Spleen (tissue), 7 donors: ENCODE data around the gene RFC2.
"Not testable (repeated sequence)": the region's sequence is repeated elsewhere in the genome, so short reads cannot be mapped to it uniquely, and the experiment has no call there.

ENCODE experiments used
- CTCF ChIP-seq, 11 experiments: fragments of 200-600 bp in 7 of 11; fragments of 450-650 bp in 4 of 11; sonication (generic) in 4 of 11; IDR thresholded peaks in 8 of 11; conservative IDR thresholded peaks in 3 of 11; 1 replicate in 7 of 11; 2 replicates in 4 of 11; pipeline versions ENCODE4 v1.4.0 to v1.8.0; 2016 to 2021; ENCODE audit warnings: antibody characterized with exemption in 11 of 11, inconsistent platforms in 4 of 11, mild to moderate bottlenecking in 1 of 11
- POLR2A ChIP-seq, 3 donors: fragments of 450-650 bp; IDR thresholded peaks; one replicate each; pipeline ENCODE4 v1.5.1; 2017; ENCODE audit warnings: antibody characterized with exemption in 3 of 3, mild to moderate bottlenecking in 1 of 3
- donor health status: DM: no; HTN: no; CAD: no; lungs with moderate emphysema.
- donor health status: DM: no; HTN: no; CAD: no.
- donor health status: DM: no; HTN: no; CAD: no.

GRCh38 chr7:74195139-74195860, 58.9 kb downstream of the RFC2 start:
- TF ChIP-seq CTCF (IDR thresholded peaks at IDR 0.05 in 8 of 11, conservative IDR thresholded peaks at IDR 0.05 in 3 of 11); POLR2A (IDR thresholded peaks at IDR 0.05): not testable (repeated sequence)
